GM10266 (cell line): ENCODE results near the gene MECP2.

Experiments
- DNase-seq: peaks from one replicate; pipeline ENCODE4 v3.0.0; 2012; ENCODE audit errors: extremely low spot score
- TF ChIP-seq, protein P1 (sequence below): IDR thresholded peaks from 2 replicates; pipeline ENCODE4 v1.5.1; 2012; ENCODE audit warnings: mild to moderate bottlenecking, low read depth; ENCODE audit not compliant: control insufficient read depth, insufficient read depth; ENCODE audit errors: missing control alignments

The MECP2 gene

DNA sequence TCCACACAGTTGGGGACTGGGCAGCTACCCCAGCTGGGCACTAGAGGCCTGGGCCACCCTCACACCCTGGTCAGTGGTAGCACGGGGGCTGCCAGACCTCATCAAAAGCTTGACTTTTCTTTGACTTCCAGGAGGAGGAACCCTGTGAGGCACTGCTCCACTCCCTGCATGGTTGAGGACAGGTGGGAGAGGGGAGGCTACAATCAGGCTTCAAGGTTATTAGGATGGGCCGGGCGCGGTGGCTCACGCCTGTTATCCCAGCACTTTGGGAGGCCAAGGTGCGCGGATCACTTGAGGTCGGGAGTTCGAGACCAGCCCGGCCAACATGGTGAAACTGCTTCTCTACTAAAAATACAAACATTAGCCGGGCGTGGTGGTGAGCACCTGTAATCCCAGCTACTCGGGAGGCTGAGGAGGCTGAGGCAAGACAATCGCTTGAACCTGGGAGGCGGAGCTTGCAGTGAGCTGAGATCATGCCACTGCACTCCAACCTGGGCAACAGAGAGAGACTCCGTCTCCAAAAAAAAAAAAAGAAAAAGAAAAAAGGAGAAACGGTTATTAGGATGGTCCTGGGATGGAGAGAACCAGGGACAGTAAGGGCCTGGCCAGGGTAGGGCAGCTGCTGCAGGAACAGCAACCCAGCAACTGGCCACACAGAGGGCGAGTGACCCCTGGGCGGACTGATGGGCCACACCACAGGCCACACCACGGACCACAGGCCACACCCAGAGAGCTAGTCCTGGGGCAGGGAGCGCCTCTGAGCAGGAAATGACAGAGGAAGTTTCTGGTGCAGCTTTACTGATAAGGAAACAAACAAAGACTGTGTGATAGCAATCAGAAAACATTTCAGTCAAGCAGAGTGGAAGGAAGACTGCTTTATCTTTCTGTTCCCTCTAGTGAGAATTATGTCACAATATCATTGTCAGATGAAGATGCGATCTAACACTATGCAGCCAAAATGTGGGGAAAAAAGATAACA is 26.0 kb upstream of the MECP2 start:
- TF ChIP-seq, protein P1, sequence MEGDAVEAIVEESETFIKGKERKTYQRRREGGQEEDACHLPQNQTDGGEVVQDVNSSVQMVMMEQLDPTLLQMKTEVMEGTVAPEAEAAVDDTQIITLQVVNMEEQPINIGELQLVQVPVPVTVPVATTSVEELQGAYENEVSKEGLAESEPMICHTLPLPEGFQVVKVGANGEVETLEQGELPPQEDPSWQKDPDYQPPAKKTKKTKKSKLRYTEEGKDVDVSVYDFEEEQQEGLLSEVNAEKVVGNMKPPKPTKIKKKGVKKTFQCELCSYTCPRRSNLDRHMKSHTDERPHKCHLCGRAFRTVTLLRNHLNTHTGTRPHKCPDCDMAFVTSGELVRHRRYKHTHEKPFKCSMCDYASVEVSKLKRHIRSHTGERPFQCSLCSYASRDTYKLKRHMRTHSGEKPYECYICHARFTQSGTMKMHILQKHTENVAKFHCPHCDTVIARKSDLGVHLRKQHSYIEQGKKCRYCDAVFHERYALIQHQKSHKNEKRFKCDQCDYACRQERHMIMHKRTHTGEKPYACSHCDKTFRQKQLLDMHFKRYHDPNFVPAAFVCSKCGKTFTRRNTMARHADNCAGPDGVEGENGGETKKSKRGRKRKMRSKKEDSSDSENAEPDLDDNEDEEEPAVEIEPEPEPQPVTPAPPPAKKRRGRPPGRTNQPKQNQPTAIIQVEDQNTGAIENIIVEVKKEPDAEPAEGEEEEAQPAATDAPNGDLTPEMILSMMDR: no peak
- DNase-seq: no peak

DNA sequence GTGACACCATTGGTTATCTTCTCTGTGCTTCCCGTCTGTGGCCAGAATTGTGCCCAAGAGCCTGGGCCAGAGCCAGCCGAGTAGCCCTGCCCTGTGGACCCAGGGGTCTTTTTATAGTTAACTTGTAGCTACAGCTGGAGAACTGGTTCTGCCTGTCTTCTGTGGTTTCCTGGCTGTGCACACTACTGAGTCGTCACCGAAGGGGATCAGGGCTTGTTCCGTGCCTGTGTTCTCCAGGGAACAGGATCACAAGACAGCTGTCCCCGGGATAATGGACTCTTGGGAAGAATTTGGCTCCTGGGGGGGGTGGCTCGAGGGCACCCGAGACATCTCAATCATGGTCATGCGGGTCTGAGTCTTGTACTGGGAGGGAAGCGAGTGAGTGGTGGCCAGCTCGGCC is 24.4 kb upstream of the MECP2 start:
- no peak for DNase-seq

DNA sequence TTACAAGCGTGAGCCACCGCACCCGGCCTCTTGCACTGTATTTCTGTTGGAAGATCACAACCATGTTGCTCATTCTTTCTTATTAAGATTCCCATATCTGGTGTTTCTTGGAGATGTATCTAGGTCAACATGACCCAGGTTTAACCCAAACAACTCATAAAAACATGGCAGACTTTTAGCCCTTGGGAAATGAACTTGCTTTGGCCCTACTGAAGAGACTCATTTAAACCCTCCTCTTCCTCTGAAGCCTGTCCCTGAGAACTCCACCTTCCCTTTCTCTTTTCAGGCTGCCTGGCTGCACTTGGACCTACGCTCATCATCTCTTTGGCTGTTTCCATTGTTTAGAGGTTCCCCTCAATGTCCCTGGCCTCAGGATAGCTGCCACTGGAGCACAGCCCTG is 23.7 kb upstream of the MECP2 start:
- DNase-seq: no peak
- TF ChIP-seq, protein P1: no peak

More for the DNA sequence above, 24.4 kb upstream of the MECP2 start:
- TF ChIP-seq, protein P1: no peak

DNA sequence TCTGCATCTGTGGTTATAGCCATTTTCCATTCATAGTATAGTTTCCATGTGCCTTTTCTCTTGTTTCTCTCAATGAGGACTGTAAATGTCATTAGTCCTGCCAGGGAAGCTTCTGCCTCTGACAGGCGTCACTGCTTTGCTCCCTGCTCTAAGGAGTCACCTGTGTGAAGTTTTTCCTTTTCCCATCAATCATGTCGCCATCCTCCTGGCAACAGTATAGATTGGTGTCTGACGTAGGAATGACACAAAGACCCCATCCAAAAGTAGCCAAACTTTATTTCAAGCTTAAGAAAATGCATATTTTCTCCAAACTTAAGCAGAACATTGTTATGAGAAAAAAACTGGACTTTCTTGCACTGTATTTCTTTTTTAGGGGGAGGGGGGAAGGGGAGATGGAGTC is 23.1 kb upstream of the MECP2 start:
- TF ChIP-seq, protein P1: no peak
- no peak for DNase-seq

DNA sequence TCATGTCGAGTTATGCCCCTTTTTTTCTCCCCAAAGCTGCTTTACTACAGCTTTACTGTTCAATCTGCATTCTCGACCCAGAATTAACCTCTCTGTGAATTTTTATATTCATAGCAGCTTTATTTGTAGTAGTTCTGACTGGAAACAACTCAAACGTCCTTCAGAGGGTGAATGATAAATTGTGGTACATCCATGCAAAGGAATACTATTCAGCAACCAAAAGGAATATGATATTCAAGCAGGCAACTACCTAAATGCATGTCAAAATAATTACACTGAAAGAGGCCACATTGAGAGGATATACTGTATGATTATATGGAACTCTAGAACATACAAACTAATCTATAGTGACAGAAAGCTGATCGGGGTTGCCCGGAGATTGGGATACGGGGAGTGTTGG is 20.0 kb upstream of the MECP2 start:
- TF ChIP-seq, protein P1: no peak
- DNase-seq: no peak

DNA sequence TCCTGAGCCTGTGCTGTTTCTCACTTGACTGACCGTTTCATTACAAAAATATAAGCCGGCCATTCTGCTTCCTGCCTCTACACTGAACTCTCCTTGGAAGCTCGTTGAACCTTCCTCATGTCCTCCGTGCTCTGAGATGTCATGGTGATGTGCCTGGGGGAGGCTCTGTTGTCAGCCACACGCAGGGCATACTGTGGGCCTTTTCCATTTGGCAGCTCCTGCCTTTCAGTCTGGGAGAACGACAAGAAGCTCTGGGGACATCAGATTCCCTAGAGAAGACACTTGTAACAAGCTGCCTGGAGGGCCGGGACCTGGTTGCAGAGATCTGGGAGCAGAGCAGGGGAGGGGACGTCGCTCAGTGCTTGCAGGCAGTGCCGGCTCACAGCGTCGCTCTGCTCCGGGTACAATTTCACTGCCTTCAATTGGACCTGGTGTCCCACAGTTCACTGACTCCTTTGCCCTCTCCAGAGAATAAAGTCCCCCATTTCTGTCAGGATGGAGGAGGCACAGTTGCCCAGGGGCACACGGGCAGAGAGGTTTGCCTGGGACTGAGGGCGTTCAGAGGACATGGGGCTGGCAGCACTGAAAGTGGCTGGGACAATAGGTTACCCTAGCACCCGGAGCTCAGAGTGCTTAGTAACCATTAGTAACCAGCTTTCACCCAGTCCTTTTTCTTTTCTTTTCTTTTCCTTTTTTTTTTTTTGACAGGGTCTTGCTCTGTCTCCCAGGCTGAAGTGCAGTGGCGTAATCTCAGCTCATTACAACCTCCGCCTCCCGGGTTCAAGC is 19.1 kb upstream of the MECP2 start:
- TF ChIP-seq, protein P1: no peak
- DNase-seq: no peak
